Skeletal muscle tissue (tissue), 4 donors: ENCODE results near the gene SWI5. TPM values are rescaled to one million over a fixed set of nuclear protein-coding genes. Genes with fewer than 3 reads are reported as not detected.

ENCODE experiments used
- H3K27ac ChIP-seq: one replicate; pipeline ENCODE4 v1.7.0; 2013; ENCODE audit warnings: mild to moderate bottlenecking, low read depth, low read length, inconsistent platforms
- H3K27me3 ChIP-seq, 3 donors: one replicate each; pipeline ENCODE4 v1.7.0; 2013; ENCODE audit warnings: low read length in 3 of 3; ENCODE audit not compliant: control insufficient read depth in 3 of 3, insufficient read depth in 3 of 3
- H3K36me3 ChIP-seq, 3 donors: one replicate each; pipeline ENCODE4 v1.7.0; 2013; ENCODE audit warnings: low read length in 3 of 3; ENCODE audit not compliant: control insufficient read depth in 3 of 3, insufficient read depth in 3 of 3
- H3K4me1 ChIP-seq, 3 donors: one replicate each; pipeline ENCODE4 v1.7.0; 2013; ENCODE audit warnings: low read length in 3 of 3, mild to moderate bottlenecking in 3 of 3; ENCODE audit not compliant: control insufficient read depth in 3 of 3, insufficient read depth in 3 of 3
- H3K4me3 ChIP-seq, 3 donors: one replicate each; pipeline ENCODE4 v1.7.0; 2013; ENCODE audit warnings: low read length in 3 of 3
- H3K9ac ChIP-seq, 3 donors: one replicate each; pipeline ENCODE4 v1.7.0; 2013; ENCODE audit warnings: low read length in 3 of 3, mild to moderate bottlenecking in 3 of 3, moderate library complexity in 2 of 3, low read depth in 1 of 3
- H3K9me3 ChIP-seq, 3 donors: one replicate each; pipeline ENCODE4 v1.7.0; 2013; ENCODE audit warnings: low read length in 3 of 3; ENCODE audit not compliant: control insufficient read depth in 3 of 3
- total RNA-seq: library from RNA; depleted of rRNA; stranded (reverse); fragments of >200 nt; gene quantifications from one replicate; pipeline ENCODE4 v1.2.3, GENCODE V29; 2014
- donor health status: Osteomylitis.

The SWI5 gene
- total RNA-seq, 1 donor from 2014 or later, result 17.7 TPM

- Histone ChIP-seq H3K4me3 (no peak overlapping the region), H3K4me1 (no peaks in the 10 kb centered on the region), H3K27me3 (peaks cover 0 to 5% (median 0%) of the 10 kb centered on the region in 3 donors), H3K9ac (no peak overlapping the region), H3K9me3 (no peaks in the 10 kb centered on the region), H3K36me3 (peaks cover 58 to 63% (median 61%) of the 10 kb centered on the region in 3 donors), H3K27ac (no peak overlapping the region)
Measured at GRCh38 chr9:128259156-128259555, 16.9 kb upstream of the SWI5 start.

DNA sequence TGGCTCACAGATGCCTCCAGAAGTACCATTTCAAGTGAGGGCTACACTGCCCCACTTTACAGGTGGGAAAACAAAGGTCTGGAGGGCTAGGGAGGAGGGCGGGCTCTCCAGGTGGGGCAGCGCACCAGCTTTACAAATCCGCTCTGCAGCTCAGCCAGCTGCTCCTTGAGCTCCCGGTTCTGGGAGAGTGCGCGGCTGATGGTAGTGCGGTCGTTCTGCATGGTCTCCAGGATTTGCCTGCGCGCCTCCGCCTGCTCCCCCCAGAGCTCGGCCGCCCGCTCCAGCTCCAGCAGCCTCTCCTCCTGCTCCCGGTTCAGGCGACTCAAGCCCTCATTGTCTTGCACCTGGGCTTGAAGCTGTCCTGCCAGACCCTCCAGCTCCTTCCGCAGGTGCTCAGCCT is 15.7 kb upstream of the SWI5 start:
- peaks cover 64 to 67% (median 67%) of the 10 kb centered on the region in 3 donors for H3K36me3 ChIP-seq

GRCh38 chr9:128262687-128263086 is 13.4 kb upstream of the SWI5 start:
- no peak overlapping the region for H3K9ac ChIP-seq
- H3K4me1 ChIP-seq, result no peaks in the 10 kb centered on the region
- H3K27me3 ChIP-seq, result no peaks in the 10 kb centered on the region
- no peaks in the 10 kb centered on the region for H3K9me3 ChIP-seq
- H3K36me3 ChIP-seq, result peaks cover 74 to 82% (median 76%) of the 10 kb centered on the region in 3 donors
- no peak overlapping the region for H3K27ac ChIP-seq
- no peak overlapping the region for H3K4me3 ChIP-seq

More for the DNA sequence above, 15.7 kb upstream of the SWI5 start:
- Histone ChIP-seq H3K4me1 (no peaks in the 10 kb centered on the region), H3K9ac (no peak overlapping the region), H3K27ac (no peak overlapping the region), H3K9me3 (no peaks in the 10 kb centered on the region), H3K4me3 (no peak overlapping the region), H3K27me3 (no peaks in the 10 kb centered on the region)

DNA sequence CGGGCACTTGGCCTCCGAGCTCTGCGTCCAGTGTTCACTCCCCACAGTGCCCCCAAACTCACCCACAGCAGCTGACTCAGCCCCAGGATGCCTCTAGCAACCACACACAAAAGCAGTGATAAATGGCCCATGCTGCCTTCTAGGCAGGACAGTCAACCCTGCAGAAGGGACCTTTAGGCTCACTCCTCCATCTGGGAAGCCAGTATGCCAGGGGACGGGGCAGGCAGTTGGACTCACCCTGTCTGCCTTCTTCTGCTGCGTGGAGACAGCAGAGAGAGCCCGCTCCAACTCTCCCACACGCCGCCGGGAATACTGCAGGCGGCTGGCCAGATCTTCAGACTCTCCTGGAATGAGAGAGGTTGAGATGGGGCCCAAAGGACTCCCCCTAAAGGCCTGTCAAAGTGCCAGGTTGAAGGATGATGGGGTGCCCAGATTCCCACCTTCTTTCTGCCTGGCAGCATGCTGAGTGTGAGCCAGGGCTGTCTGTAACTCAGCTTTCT is 10.7 kb upstream of the SWI5 start:
- Histone ChIP-seq H3K4me1 (no peaks in the 10 kb centered on the region), H3K36me3 (peaks cover 64 to 72% (median 66%) of the 10 kb centered on the region in 3 donors), H3K9me3 (no peaks in the 10 kb centered on the region), H3K4me3 (no peak overlapping the region), H3K27ac (no peak overlapping the region), H3K27me3 (no peaks in the 10 kb centered on the region), H3K9ac (no peak overlapping the region)

DNA sequence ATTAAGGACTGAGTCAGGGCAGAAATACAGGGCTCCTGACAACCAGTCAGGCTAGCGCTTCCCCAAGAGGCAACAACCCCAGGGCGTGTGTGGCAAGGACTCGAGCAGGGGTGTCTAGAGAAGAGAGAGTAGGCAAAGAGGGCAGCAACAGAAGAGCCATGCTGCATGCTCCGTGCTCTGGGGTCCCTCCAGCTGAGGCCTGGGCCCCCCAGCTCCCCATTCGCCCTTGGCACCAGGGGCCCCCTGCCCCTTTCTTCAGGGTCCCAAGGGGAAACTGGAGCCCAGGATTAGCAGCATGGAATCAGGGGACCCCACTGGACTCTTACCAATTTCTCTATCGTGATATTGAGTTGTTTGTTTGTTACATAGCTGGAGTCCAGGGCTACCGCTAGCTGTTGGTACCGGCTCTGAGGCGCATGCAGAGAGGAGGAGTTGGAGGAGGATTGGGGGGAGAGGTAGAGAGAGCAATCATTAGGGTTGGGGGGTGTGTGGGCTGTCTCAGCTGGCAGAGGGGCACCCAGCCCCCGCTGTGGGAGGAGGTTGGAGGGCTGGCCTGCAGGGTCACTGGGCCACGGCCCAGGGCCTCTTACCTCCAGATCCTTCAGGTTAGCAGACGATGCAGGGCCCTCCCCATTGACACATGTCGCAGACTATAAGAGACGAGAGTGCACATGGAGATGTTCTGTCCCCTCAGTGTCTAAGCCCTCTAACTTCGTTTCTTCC is 9.0 kb upstream of the SWI5 start:
- H3K4me1 ChIP-seq, result no peaks in the 10 kb centered on the region
- H3K4me3 ChIP-seq, result no peak overlapping the region
- no peak overlapping the region for H3K9ac ChIP-seq
- no peaks in the 10 kb centered on the region for H3K27me3 ChIP-seq
- H3K9me3 ChIP-seq, result no peaks in the 10 kb centered on the region
- no peak overlapping the region for H3K27ac ChIP-seq
- H3K36me3 ChIP-seq, result peaks cover 56 to 64% (median 59%) of the 10 kb centered on the region in 3 donors

DNA sequence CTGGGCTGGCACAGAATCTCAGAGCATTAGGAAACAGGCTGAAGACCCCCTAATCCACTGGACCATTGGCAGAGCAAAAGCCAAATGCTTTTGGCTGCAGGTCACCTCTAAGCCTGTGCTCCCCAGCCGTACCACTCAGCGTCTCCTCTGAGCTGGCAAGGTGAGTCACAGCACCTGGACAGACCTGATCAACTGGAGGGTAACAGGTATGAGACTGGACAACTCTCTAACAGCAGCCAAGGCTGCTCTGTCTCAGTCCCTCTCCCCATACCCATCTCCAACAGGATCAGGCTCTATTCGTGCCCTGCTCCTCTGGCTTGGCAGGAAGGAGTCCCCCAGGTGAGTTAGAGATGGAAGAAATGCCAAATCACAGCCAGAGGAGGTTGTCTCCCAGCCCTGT is 5.0 kb upstream of the SWI5 start:
- Histone ChIP-seq H3K36me3 (peaks cover 40 to 49% (median 48%) of the 10 kb centered on the region in 3 donors), H3K27ac (no peak overlapping the region), H3K4me1 (peaks cover 14 to 16% (median 14%) of the 10 kb centered on the region in 3 donors)

DNA sequence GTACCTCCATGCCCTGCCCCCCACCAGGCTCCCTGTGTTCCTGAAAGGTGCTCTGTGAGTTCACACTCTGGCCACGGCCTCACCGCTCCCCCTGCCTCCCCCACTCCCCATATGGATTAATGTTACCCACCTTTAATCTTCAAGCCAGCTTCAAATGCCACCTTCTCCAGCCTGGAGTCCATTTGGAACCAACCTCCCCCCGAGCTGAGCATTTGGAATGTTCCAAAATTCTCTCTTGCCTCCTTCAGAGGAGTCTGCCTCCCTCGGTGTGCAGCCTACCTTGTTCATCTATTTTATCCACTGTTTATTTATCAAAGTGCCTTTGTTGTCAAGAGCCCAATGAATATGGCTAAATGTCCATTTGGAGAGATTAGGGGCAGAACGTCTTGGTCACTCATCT is 4.6 kb upstream of the SWI5 start:
- Histone ChIP-seq H3K36me3 (peaks cover 39 to 45% (median 45%) of the 10 kb centered on the region in 3 donors), H3K4me3 (no peak overlapping the region), H3K9me3 (no peaks in the 10 kb centered on the region), H3K27me3 (no peaks in the 10 kb centered on the region), H3K27ac (no peak overlapping the region), H3K9ac (no peak overlapping the region), H3K4me1 (peaks cover 16 to 18% (median 16%) of the 10 kb centered on the region in 3 donors)

More for the DNA sequence above, 5.0 kb upstream of the SWI5 start:
- Histone ChIP-seq H3K4me3 (no peak overlapping the region), H3K9ac (no peak overlapping the region), H3K27me3 (no peaks in the 10 kb centered on the region), H3K9me3 (no peaks in the 10 kb centered on the region)

DNA sequence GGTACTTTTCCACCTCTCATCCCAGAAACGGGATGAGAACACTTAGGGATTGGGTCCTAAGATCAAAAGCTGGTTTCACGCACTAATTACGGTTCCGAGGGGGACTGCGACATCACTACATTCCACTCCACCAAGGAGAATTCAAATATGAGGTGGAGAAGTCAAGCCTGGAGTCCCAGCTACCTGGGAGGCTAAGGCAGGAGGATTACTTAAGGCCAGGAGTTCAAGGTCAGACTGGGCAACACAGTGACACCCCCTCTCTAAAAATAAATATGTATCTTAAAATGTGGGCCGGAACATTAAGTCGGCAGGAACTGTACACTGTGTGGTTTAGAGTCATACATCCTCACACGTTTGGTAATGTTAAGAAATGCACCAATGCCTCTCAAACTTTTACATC is 1.8 kb upstream of the SWI5 start:
- H3K9ac ChIP-seq, result peak overlapping the region; percentile 4 to 89 (median 87)
- no peaks in the 10 kb centered on the region for H3K27me3 ChIP-seq
- no peak overlapping the region for H3K27ac ChIP-seq
- H3K4me1 ChIP-seq, result peaks cover 25 to 30% (median 28%) of the 10 kb centered on the region in 3 donors
- H3K9me3 ChIP-seq, result no peaks in the 10 kb centered on the region
- H3K4me3 ChIP-seq, result peak overlapping the region in 2 of 3 donors; percentile 6 to 93
- peaks cover 17 to 21% (median 21%) of the 10 kb centered on the region in 3 donors for H3K36me3 ChIP-seq

DNA sequence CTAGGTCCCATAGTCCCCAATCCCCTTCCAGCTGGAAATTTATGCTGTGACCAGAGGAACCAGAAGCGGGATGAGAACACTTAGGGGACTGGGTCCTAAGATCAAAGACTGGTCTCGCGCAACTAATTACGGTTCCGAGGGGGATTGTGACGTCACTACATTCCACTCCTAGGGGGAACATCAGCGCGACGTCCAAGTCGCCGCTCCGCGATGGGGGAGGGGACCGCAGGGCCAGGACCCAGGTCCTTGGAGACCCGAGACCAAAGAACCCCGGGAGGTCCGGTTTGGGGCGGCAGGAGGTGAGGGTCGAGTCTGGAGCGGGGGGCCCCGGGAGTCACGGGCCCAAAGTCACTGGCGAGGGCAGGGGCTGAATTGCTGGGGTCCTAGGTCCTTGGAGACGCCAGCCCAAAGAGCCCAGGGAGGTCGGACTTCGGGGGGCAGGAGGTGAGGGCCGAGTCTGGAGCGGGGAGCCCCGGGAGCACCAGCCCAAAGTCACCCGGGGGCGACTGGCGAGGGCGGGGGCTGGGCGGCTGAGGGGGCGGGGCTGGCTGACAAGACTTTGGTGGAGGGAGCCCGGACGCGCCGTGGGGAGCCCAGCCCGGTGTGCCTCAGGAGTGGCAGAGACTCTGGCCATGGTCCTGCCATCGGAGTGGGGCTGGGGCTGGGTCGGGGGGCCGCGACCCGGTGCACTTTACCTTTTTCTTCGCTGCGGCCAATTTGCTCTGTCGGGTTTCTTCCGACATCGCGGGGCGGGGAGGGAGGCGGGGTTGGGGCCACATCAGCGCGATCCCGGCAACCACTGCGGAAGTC is 673 bp upstream of the SWI5 start, which contains the start of gene GOLGA2:
TSS of gene GOLGA2 (minus strand) at position 810 of the 810 bp plus-strand sequence. CDS start at position 779, 31 bp downstream.
- Histone ChIP-seq H3K4me1 (peaks cover 25 to 30% (median 28%) of the 10 kb centered on the region in 3 donors), H3K9ac (peak within 1 kb of the TSS; percentile 92 to 98 (median 94)), H3K4me3 (peak within 1 kb of the TSS; percentile 92 to 95 (median 92)), H3K27me3 (no peaks in the 10 kb centered on the region), H3K36me3 (peaks cover 14 to 19% (median 18%) of the 10 kb centered on the region in 3 donors), H3K27ac (peak within 1 kb of the TSS; percentile 85), H3K9me3 (no peaks in the 10 kb centered on the region)
